B cell (primary cell): ENCODE results near the gene SLC35A2.

Experiments
- CTCF ChIP-seq: fragments of 200-600 bp; IDR thresholded peaks from one replicate; pipeline ENCODE4 v1.8.0; 2022; ENCODE audit warnings: antibody characterized with exemption, mild to moderate bottlenecking
- EZH2 ChIP-seq: IDR thresholded peaks from 2 replicates; pipeline ENCODE4 v1.6.1; 2012; ENCODE audit warnings: borderline replicate concordance, low read depth, mild to moderate bottlenecking, moderate library complexity, low read length; ENCODE audit not compliant: insufficient read depth, poor library complexity, severe bottlenecking

- TF ChIP-seq CTCF = no peak
- TF ChIP-seq EZH2 = no peak
These were observed 3.4 kb upstream of the SLC35A2 start for GRCh38 chrX:48914593-48915493.
